ENCODE measurements around the gene TINAGL1.

TINAGL1 gene

DNA sequence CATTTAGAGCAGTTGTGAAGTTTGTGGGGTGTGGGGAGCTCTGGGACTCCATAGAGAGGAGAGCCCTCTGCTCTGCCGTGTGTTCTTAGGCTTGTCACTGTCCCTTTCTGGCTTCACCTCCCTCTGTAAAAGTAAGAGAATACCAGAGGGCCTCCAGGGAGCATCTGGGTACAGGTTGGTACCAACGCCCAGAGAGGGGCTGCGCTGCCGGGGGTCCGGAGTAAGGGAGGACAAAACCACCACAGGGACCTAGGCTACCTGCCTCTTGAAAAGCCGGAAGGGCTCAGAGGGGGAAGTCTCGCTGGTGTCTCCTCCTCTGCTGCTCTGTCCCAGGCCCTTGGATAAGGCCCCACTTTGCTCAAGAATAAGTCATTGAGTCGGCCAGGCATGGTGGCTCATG, 3.1 kb upstream of the TINAGL1 start:
- Mint-ChIP-seq H3K4me3 (no peak overlapping the region), H3K27me3 (ENCODE audit: low read depth) (peaks cover 13% of the 10 kb centered on the region), H3K4me1 (ENCODE audit: low read depth) (peaks cover 3% of the 10 kb centered on the region), H3K9me3 (no peaks in the 10 kb centered on the region), H3K27ac (no peak overlapping the region), H3K36me3 (ENCODE audit: low read depth) (no peaks in the 10 kb centered on the region)
- no peak for DNase-seq (ENCODE audit: low spot score)

DNA sequence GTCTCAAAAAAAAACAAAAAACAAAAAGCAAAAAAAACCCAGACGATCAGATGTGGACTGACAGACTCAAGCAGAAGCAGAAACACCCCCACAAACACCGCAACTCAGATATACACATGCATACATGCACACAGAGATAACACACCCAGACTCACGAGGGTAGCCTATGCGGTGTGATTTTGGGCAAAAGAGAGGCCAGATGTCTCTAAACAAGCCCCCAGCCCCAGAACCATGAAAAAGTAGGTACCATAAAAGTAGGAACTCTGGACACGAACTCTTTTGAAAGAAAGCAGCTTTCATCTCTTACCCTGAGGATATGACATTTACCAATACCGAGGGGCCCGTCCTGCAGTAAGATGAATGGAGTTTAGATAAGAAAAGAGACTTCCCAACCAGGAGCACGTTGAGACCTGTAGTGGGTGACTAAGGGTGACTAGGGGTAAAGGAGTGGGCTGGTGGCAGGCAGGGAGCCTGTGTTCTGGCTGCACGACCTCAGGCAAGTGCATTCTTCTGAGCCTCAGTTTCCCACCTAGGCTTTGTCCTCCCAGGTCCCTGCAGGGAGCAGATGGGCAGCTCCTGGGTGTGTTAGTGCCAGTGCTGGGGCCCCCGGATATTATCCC, 1.5 kb upstream of the TINAGL1 start:
- Mint-ChIP-seq H3K36me3 (ENCODE audit: low read depth) (no peaks in the 10 kb centered on the region), H3K27ac (no peak overlapping the region), H3K27me3 (ENCODE audit: low read depth) (peaks cover 9% of the 10 kb centered on the region), H3K9me3 (no peaks in the 10 kb centered on the region), H3K4me3 (no peak overlapping the region), H3K4me1 (ENCODE audit: low read depth) (peaks cover 3% of the 10 kb centered on the region)
- DNase-seq (ENCODE audit: low spot score) = no peak

DNA sequence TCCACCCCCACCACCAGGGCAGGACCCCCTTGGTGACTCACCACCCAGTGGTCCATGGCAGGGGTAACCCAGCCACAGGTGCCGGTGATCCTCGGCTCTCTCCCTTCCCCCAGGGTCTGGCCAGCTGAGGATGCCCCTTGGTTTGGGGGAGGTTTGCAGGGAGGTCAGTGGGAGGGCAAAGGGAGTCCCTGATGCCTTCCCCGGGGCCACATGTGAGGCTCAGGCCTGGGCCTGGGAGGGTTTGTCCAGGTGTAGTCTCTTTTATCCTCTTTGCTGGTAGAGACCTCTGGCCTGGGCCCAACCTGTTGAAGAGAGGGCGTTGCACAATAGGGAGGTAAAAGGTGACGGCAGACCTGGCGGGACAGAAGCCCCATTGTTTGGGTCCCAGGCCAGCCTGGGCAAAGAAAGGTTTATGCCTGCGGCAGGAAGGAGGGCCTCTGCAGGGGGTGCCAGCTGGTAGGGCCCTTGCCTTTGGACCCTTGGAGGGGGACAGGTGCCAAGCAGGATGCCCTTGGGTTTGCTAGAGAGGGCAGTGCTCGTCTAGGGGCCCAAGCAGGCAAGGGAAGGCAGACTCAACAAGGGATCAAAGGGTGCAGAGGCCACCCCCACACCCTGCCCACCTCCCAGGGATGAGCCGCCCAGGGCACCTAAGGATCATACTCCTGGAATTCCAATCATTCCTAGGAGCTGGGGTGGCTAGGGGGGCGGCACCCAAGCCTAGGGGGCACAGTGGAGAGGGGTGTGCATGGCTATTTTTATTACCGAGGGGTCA, 760 bp upstream of the TINAGL1 start:
- peaks cover 3% of the 10 kb centered on the region for H3K4me1 Mint-ChIP-seq (ENCODE audit: low read depth)
- DNase-seq (ENCODE audit: low spot score) = no peak
- no peak overlapping the region for H3K4me3 Mint-ChIP-seq
- H3K36me3 Mint-ChIP-seq (ENCODE audit: low read depth) = no peaks in the 10 kb centered on the region
- no peak overlapping the region for H3K27ac Mint-ChIP-seq
- peaks cover 9% of the 10 kb centered on the region for H3K27me3 Mint-ChIP-seq (ENCODE audit: low read depth)
- H3K9me3 Mint-ChIP-seq = no peaks in the 10 kb centered on the region

DNA sequence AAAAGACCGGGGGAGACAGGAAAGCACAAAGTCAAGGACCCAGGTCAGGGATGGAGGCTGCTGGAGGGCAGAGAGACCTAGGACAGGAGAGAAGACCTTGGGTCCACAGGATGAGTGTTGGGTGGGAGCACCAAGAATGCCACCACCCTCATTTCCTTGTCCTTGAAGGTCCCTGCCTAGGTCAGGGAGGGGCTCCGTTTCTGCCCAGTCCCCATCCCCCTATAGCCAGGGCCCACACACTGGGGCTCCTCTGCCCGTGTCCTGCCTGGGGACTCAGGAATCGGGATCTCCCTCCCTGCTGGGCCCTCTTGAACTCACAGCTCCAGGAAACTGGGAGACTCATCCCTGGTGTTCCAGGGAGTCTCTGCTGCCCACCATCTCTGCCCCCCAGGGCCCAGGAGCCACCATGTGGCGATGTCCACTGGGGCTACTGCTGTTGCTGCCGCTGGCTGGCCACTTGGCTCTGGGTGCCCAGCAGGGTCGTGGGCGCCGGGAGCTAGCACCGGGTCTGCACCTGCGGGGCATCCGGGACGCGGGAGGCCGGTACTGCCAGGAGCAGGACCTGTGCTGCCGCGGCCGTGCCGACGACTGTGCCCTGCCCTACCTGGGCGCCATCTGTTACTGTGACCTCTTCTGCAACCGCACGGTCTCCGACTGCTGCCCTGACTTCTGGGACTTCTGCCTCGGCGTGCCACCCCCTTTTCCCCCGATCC, 584 bp downstream of the TINAGL1 start:
- Mint-ChIP-seq H3K4me1 (ENCODE audit: low read depth) (peaks cover 3% of the 10 kb centered on the region), H3K4me3 (no peak overlapping the region), H3K9me3 (no peaks in the 10 kb centered on the region), H3K27ac (no peak overlapping the region), H3K27me3 (ENCODE audit: low read depth) (peaks cover 9% of the 10 kb centered on the region), H3K36me3 (ENCODE audit: low read depth) (no peaks in the 10 kb centered on the region)
- no peak for DNase-seq (ENCODE audit: low spot score)

DNA sequence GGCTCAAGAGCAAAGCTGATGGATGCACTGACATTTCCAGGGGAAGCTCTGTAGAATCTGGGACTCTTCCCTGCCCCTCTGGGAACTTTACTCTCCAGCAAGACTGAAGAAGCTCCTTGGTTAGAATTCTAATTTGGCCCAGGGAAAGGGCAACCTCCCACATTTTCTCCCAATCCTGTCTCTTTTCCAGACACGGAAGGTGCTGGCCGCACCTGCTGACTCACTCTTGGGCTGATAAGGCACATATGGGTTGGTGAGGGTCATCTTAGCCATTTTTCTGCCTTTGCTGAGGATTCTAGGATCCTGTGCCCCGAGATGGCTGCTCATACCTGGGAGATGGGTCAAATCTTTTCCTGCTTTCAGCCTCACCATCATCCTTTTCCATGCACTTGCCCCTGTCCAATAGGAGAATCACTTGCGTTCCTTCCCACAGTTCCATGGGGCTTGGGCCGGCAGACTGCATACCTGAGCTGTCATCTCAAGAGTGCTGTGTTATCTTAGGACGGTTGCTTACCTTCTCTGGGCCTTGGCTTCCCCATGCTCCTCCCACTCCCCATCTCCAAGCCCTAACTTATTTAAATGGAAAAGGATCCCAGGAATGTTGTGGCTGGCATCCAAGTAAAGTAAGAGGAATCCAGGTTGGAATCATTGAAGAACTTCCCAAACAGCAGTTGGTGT, 1.3 kb downstream of the TINAGL1 start:
- H3K36me3 Mint-ChIP-seq (ENCODE audit: low read depth) = no peaks in the 10 kb centered on the region
- no peaks in the 10 kb centered on the region for H3K9me3 Mint-ChIP-seq
- H3K27me3 Mint-ChIP-seq (ENCODE audit: low read depth) = peaks cover 9% of the 10 kb centered on the region
- H3K4me3 Mint-ChIP-seq = no peak overlapping the region
- no peak overlapping the region for H3K27ac Mint-ChIP-seq
- DNase-seq (ENCODE audit: low spot score) = no peak
- H3K4me1 Mint-ChIP-seq (ENCODE audit: low read depth) = peaks cover 3% of the 10 kb centered on the region

DNA sequence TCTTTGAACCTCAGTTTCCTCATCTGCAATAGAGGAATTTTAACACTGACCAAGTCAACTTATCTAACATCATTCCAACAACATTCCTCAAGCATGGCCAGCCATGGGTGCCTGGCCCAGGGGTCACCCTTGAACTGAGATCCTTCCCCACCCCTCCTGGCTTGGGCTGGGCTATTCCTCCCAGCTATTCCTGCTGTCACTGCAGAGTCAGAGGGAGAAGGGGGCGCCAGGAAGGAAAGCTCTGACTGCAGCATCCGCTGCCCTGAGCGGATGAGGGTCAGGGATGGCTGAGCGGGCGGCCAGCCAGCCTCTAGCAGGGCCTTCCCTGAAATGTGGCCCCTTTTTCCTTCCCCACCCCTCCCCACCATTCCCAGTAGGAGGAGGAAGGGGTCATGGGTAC, 3.1 kb downstream of the TINAGL1 start:
- DNase-seq (ENCODE audit: low spot score) = no peak
- no peaks in the 10 kb centered on the region for H3K9me3 Mint-ChIP-seq

DNA sequence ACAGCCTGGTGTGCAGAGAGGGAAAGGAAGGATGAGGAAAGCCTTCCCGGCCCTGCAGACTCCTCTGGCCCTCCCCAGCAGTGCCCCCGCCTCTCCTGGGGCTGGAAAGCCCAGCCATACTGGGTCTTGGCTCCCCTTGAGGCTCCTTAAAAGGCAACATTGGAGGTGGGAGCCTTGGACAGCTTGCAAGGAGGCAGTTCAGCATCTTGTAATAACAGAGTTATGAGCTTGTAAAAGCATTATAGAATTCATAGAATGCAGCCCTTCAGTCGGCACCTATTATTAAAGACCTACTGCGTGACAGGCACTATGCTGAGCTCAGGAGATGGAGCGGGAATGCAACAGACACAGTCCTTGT, 4.2 kb downstream of the TINAGL1 start:
- H3K4me1 Mint-ChIP-seq (ENCODE audit: low read depth) = peaks cover 3% of the 10 kb centered on the region
- H3K9me3 Mint-ChIP-seq = no peaks in the 10 kb centered on the region
- H3K36me3 Mint-ChIP-seq (ENCODE audit: low read depth) = no peaks in the 10 kb centered on the region
- H3K27me3 Mint-ChIP-seq (ENCODE audit: low read depth) = peaks cover 7% of the 10 kb centered on the region
- DNase-seq (ENCODE audit: low spot score) = no peak
- no peak overlapping the region for H3K4me3 Mint-ChIP-seq
- no peak overlapping the region for H3K27ac Mint-ChIP-seq

More for the DNA sequence above, 3.1 kb downstream of the TINAGL1 start:
- H3K36me3 Mint-ChIP-seq (ENCODE audit: low read depth) = no peaks in the 10 kb centered on the region
- peaks cover 7% of the 10 kb centered on the region for H3K27me3 Mint-ChIP-seq (ENCODE audit: low read depth)
- peaks cover 3% of the 10 kb centered on the region for H3K4me1 Mint-ChIP-seq (ENCODE audit: low read depth)
- no peak overlapping the region for H3K27ac Mint-ChIP-seq
- no peak overlapping the region for H3K4me3 Mint-ChIP-seq

DNA sequence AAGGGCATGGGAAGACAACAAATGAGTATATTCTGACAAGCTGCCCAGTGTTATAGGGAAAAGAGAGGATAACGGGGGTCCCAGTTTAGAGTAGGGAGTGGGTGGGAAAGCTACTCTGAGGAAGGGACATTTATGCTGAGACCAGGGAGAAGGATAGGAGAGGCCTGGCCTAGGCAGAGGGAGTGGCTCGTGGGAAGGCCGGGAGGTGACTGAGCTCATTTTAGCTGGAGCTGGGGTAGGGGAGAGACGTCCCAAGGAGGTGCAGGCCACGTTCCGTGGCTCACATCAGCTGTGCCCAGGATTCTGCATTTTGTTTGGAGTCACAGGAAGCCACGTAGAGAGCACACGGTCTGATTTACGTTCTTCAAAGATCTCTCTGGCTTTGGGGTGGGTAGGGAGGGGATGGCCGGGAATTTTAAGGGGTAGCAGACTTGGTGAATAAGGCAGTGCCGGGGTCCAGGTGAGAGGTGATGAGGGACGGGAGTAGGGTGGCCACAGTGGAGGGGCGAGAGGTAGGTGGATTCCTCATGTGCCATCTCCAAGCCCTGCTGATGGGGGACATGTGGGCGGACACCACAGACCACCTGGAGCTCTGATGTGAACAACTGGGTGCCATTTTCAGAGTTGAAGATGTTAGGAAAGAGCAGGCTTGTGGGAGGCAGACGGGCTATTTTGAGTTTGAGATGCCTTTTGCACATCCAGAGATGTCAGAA, 4.7 kb downstream of the TINAGL1 start:
- H3K36me3 Mint-ChIP-seq (ENCODE audit: low read depth) = no peaks in the 10 kb centered on the region
- no peak for DNase-seq (ENCODE audit: low spot score)
- H3K9me3 Mint-ChIP-seq = no peaks in the 10 kb centered on the region
- no peak overlapping the region for H3K4me3 Mint-ChIP-seq
- peaks cover 7% of the 10 kb centered on the region for H3K27me3 Mint-ChIP-seq (ENCODE audit: low read depth)
- no peak overlapping the region for H3K27ac Mint-ChIP-seq
- peaks cover 2% of the 10 kb centered on the region for H3K4me1 Mint-ChIP-seq (ENCODE audit: low read depth)

DNA sequence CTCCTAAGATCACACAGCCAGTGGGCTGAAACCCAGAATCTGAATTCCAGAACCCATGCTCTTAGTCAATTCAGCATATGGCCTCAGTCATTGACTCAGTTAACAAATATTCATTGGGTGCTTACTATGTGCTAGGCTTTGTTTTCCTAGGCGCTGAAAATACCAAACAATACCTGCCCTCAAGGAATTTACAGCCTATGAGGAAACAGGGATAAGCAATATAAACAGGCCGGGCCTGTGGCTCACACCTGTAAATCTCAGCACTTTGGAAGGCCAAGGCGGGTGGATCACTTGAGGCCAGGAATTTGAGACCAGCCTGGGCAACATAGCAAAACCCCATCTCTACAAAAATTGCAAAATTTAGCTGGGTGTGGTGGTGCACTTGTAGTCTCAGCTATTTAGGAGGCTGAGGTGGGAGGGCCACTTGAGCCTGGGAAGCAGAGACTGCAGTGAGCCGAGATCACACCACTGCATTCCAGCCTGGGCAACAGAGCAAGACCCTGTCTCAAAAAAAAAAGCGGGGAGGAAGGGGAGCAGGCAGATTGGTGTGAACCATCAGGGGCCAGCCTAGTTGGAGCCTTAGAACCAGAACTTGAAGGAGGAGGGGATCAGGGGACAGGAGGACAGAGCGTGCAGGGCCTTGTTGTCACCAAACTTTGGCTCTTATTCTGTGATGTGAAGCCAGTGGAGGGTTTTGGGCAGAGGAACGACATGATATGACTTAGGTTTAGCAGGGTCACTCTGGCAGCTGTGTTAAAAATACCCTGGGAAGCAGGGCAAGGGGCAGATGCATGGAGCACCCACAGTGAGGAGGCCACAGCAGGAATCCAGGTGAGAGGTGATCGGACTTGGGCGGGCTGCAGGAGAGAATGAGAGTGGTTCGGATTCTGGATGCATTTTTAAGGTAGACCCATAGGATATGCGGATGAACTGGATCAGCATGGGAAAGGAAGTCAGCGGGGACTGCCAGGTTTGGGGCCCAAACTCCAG, 5.8 kb downstream of the TINAGL1 start:
- Mint-ChIP-seq H3K9me3 (no peaks in the 10 kb centered on the region), H3K4me3 (no peak overlapping the region), H3K27ac (no peak overlapping the region), H3K36me3 (ENCODE audit: low read depth) (no peaks in the 10 kb centered on the region), H3K4me1 (ENCODE audit: low read depth) (no peaks in the 10 kb centered on the region), H3K27me3 (ENCODE audit: low read depth) (peaks cover 4% of the 10 kb centered on the region)
- no peak for DNase-seq (ENCODE audit: low spot score)

DNA sequence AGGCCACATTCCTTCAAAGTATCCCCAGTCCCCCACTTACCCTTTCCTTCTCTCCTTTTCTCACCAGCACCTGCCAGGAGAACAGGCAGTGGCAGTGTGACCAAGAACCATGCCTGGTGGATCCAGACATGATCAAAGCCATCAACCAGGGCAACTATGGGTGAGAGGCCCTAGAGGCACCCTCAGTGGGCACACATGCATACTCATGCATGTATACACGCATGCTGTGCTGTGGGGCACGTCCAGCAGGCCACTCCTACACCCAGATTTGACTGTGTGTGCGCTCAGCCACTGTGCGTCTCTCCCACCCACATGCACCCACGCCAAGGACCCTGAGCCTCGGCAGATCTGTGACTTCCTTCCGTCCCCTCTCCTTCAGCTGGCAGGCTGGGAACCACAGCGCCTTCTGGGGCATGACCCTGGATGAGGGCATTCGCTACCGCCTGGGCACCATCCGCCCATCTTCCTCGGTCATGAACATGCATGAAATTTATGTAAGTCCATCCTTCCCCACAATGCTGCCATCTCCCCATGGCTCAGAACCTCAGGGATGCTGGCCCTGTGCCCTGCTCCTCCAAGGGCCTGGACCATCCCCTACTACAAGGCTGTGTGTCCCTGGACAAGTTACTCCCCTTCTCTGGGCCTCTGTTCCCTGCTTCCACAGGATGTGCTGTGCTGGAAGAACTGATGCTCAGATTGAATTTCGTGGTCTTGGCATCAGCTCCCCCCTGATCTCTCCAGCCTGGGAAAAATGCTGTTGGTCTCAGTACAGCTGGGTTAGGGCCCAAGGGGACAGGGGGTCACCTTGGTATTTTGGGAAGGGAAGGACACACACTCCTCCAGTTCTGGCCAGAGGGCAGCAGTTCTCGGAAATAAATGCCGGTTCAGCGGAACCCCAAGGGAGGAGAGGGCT, 7.0 kb downstream of the TINAGL1 start:
- Mint-ChIP-seq H3K4me3 (no peak overlapping the region), H3K36me3 (ENCODE audit: low read depth) (no peaks in the 10 kb centered on the region), H3K9me3 (no peaks in the 10 kb centered on the region), H3K27ac (no peak overlapping the region), H3K4me1 (ENCODE audit: low read depth) (no peaks in the 10 kb centered on the region), H3K27me3 (ENCODE audit: low read depth) (peaks cover 2% of the 10 kb centered on the region)
- DNase-seq (ENCODE audit: low spot score) = no peak

DNA sequence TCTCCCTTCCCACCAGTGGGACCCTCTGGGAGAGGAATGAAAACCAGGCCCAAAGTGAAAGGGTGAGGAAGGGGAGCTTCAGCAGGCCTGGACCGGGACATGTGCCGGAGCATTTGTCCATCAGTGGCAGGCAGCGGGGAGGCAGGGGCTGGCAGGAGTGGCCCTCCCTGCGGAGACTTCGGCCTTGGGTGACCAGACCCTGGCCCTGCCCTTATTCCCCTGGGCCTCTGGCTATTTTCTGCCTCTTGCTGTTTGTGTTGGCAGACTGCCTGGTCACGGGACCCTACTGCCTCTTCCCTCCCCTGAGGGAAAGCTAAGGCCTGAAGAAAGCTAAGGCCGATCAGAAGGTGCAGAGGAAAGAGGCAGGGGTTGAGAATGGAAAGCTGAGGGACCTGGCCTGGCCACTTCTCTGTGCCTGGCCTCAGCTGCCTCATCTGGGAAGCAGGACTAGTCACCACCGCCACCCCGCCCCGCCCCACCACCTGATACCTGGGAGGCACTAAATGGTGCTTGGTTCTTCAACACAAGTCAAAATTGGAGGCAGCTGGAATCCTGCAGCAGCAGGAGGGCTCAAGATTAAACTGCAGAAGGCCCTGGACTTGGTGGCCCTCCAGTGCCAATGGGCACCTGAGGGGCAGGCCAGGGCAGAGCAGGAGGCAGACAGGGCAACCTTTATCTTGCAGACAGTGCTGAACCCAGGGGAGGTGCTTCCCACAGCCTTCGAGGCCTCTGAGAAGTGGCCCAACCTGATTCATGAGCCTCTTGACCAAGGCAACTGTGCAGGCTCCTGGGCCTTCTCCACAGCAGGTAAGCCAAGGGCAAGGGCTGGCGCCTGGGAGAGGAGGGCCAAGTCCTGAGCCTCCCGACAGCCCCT, 7.9 kb downstream of the TINAGL1 start:
- Mint-ChIP-seq H3K27ac (no peak overlapping the region), H3K9me3 (no peaks in the 10 kb centered on the region), H3K4me1 (ENCODE audit: low read depth) (peaks cover under 1% of the 10 kb centered on the region), H3K27me3 (ENCODE audit: low read depth) (peaks cover 4% of the 10 kb centered on the region), H3K36me3 (ENCODE audit: low read depth) (no peaks in the 10 kb centered on the region), H3K4me3 (no peak overlapping the region)
- no peak for DNase-seq (ENCODE audit: low spot score)
